HepG2 (cell line): ENCODE measurements around the gene KCTD14. TPM values are rescaled to one million over a fixed set of nuclear protein-coding genes. Genes with fewer than 3 reads are reported as not detected.

Source experiments
- ATF1 ChIP-seq: IDR thresholded peaks from 2 replicates; pipeline ENCODE4 v1.6.1; 2016; ENCODE audit warnings: mild to moderate bottlenecking, control low read depth
- ATF6 ChIP-seq: sonication (generic); formaldehyde crosslinking; conservative IDR thresholded peaks from 2 replicates; pipeline ENCODE4 v1.4.0; 2020; ENCODE audit warnings: missing genetic modification reagents
- CREB1 ChIP-seq, 2 experiments: fragments of 450-650 bp in 1 of 2; IDR thresholded peaks; 2 replicates each; pipeline ENCODE4 v1.6.1; 2016 to 2017; ENCODE audit warnings: control low read depth in 1 of 2, mild to moderate bottlenecking in 1 of 2, missing compliant biosample characterization in 1 of 2, missing genetic modification characterization in 1 of 2
- CREBL2 ChIP-seq: sonication (generic); formaldehyde crosslinking; IDR thresholded peaks from 2 replicates; pipeline ENCODE4 v1.8.1; 2023; ENCODE audit warnings: missing genetic modification reagents, mild to moderate bottlenecking, borderline replicate concordance
- DRAP1 ChIP-seq: IDR thresholded peaks from 2 replicates; pipeline ENCODE4 v1.6.1; 2016; ENCODE audit warnings: missing genetic modification reagents, missing compliant biosample characterization
- FOSL1 ChIP-seq: sonication (generic); formaldehyde crosslinking; IDR thresholded peaks from 2 replicates; pipeline ENCODE4 v1.9.0; 2021; ENCODE audit warnings: missing genetic modification reagents, borderline replicate concordance
- HES4 ChIP-seq: sonication (generic); formaldehyde crosslinking; IDR thresholded peaks from 2 replicates; pipeline ENCODE4 v1.9.0; 2021; ENCODE audit warnings: mild to moderate bottlenecking, missing genetic modification reagents, borderline replicate concordance
- KDM5B ChIP-seq: sonication (generic); formaldehyde crosslinking; IDR thresholded peaks from 2 replicates; pipeline ENCODE4 v1.4.0; 2020; ENCODE audit warnings: missing genetic modification reagents, mild to moderate bottlenecking, borderline replicate concordance
- MNT ChIP-seq: fragments of 450-650 bp; IDR thresholded peaks from 2 replicates; pipeline ENCODE4 v1.6.1; 2016
- NPAS2 ChIP-seq: sonication (generic); formaldehyde crosslinking; IDR thresholded peaks from 2 replicates; pipeline ENCODE4 v1.8.0; 2022; ENCODE audit warnings: mild to moderate bottlenecking, missing genetic modification reagents, borderline replicate concordance
- POLR2G ChIP-seq: fragments of 200-400 bp; formaldehyde crosslinking; IDR thresholded peaks from 2 replicates; pipeline ENCODE4 v1.6.1; 2018; ENCODE audit warnings: mild to moderate bottlenecking, low read depth, low read length, moderate library complexity
- PRDM10 ChIP-seq: sonication (generic); formaldehyde crosslinking; IDR thresholded peaks from 2 replicates; pipeline ENCODE4 v1.4.0; 2020; ENCODE audit warnings: low read depth, missing genetic modification reagents
- RXRA ChIP-seq: sonication (generic); formaldehyde crosslinking; IDR thresholded peaks from 2 replicates; pipeline ENCODE4 v1.5.1; 2020; ENCODE audit warnings: missing genetic modification reagents
- U2AF2 ChIP-seq: fragments of 200-400 bp; formaldehyde crosslinking; IDR thresholded peaks from 2 replicates; pipeline ENCODE4 v1.6.1; 2017; ENCODE audit warnings: low read depth, mild to moderate bottlenecking, low read length
- ZMAT5 ChIP-seq: sonication (generic); formaldehyde crosslinking; IDR thresholded peaks from 2 replicates; pipeline ENCODE4 v1.5.0; 2020; ENCODE audit warnings: mild to moderate bottlenecking, low read depth, missing genetic modification reagents, borderline replicate concordance
- ZNF605 ChIP-seq: sonication (generic); formaldehyde crosslinking; IDR thresholded peaks from 2 replicates; pipeline ENCODE4 v1.8.0; 2022; ENCODE audit warnings: mild to moderate bottlenecking, missing genetic modification reagents
- ZNF672 ChIP-seq: sonication (generic); formaldehyde crosslinking; IDR thresholded peaks from 2 replicates; pipeline ENCODE4 v1.8.1; 2022; ENCODE audit warnings: missing genetic modification reagents
- ZNF780A ChIP-seq: sonication (generic); formaldehyde crosslinking; IDR thresholded peaks from 2 replicates; pipeline ENCODE4 v1.8.0; 2022; ENCODE audit warnings: mild to moderate bottlenecking, missing genetic modification reagents, moderate library complexity
- ZSCAN30 ChIP-seq: sonication (generic); formaldehyde crosslinking; IDR thresholded peaks from 2 replicates; pipeline ENCODE4 v1.5.0; 2020; ENCODE audit warnings: mild to moderate bottlenecking, missing genetic modification reagents
- polyA plus RNA-seq, 8 experiments: library from polyadenylated mRNA; depleted of rRNA in 3 of 8; stranded (reverse) in 7 of 8; unstranded in 1 of 8; fragments of >200 nt; fragmentation: Illumina TruSeq in 4 of 8; extraction: Trizol in 4 of 8; gene quantifications; 2 replicates each; pipeline versions ENCODE4 v1.2.1 to v1.2.3, GENCODE V29; 2011 to 2016; ENCODE audit warnings: low read depth in 4 of 8, missing spikeins in 1 of 8, mixed read lengths in 1 of 8; ENCODE audit not compliant: insufficient read depth in 1 of 8
- total RNA-seq, 5 experiments: library from RNA; depleted of rRNA; stranded (reverse); fragments of >200 nt; fragmentation: Illumina TruSeq; extraction: Trizol; gene quantifications; 2 replicates each; pipeline ENCODE4 v1.2.3, GENCODE V29; 2016; ENCODE audit warnings: low read depth in 1 of 5

The KCTD14 gene
- total and polyA plus RNA-seq, 2 of the 13 experiments (the other 11 are each of a cell fraction or from before 2014, with no cell fraction given), result 10.3 to 15.6 TPM

- TF ChIP-seq POLR2G, result peak; percentile 77; the same call in 1 of the 2 replicates
- TF ChIP-seq PRDM10 (CRISPR knock-in tag), result peak; percentile 91; the same call in 1 of the 2 replicates
- peak; percentile 72 for TF ChIP-seq ZNF605 (CRISPR knock-in tag)
- TF ChIP-seq ZMAT5, result no peak
- no peak for TF ChIP-seq HES4
- peak; percentile 96 for TF ChIP-seq DRAP1 (CRISPR knock-in tag)
- 0 out of 2 replicates have a peak, but pooled peaks have one; percentile 33 for TF ChIP-seq ATF6 (CRISPR knock-in tag)
- peak; percentile 78 for TF ChIP-seq CREB1 (IDR thresholded peaks at IDR 0.05)
- peak; percentile 94 for TF ChIP-seq CREB1 (CRISPR knock-in tag; IDR thresholded peaks at IDR 0.05)
- TF ChIP-seq NPAS2 (CRISPR knock-in tag), result no peak
- TF ChIP-seq U2AF2, result no peak
- no peak for TF ChIP-seq FOSL1 (CRISPR knock-in tag)
- TF ChIP-seq ZNF780A, result no peak
- peak; percentile 82 for TF ChIP-seq ATF1
- TF ChIP-seq ZNF672, result no peak
- TF ChIP-seq CREBL2 (CRISPR knock-in tag), result no peak
- no peak for TF ChIP-seq ZSCAN30 (CRISPR knock-in tag)
- peak; percentile 69; the same call in 1 of the 2 replicates for TF ChIP-seq KDM5B (CRISPR knock-in tag)
- TF ChIP-seq RXRA (CRISPR knock-in tag), result peak; percentile 78
- TF ChIP-seq MNT, result peak; percentile 34
Observed at GRCh38 chr11:77994434-77995362, 28.4 kb downstream of the KCTD14 start, which contains the start of gene INTS4 (continued).
